MM.1S (cell line): ENCODE results near the gene IL6ST.

Source experiments
- EZH2 ChIP-seq: fragments of 300-600 bp; sonication (generic); optimal IDR thresholded peaks from 2 replicates; pipeline ENCODE3; 2017; ENCODE audit warnings: low read depth, mild to moderate bottlenecking, antibody characterized with exemption, low read length, mixed read lengths
- EZH2phosphoT487 ChIP-seq: fragments of 300-600 bp; sonication (generic); IDR thresholded peaks from 2 replicates; pipeline ENCODE4 v1.6.1; 2018; ENCODE audit warnings: antibody characterized with exemption, low read length
- TF ChIP-seq, protein P1 (sequence below): fragments of 300-600 bp; sonication (generic); IDR thresholded peaks from 2 replicates; pipeline ENCODE4 v1.5.1; 2016; ENCODE audit warnings: antibody characterized with exemption, low read length, mixed read lengths

DNA sequence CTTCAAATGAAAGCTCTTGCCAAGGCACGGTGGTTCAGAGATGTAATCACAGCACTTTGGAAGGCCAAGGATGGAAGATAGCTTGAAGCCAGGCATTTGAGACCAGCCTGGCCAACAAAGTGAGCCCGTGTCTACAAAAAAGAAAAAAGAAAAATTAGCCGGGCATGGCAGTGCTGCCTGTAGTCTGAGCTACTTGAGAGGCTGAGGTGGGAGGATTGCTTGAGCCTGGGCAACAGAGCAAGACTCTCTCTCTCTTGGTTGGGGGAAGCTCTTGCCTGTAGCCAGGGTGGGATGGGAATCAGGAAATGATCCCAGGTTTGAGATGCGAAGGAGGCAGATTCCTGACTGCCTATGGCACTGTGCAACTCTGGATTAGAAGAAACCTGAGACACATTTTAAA lies 62.1 kb downstream of the IL6ST start:
- TF ChIP-seq EZH2 (no peak), EZH2phosphoT487 (no peak)
- TF ChIP-seq, protein P1, sequence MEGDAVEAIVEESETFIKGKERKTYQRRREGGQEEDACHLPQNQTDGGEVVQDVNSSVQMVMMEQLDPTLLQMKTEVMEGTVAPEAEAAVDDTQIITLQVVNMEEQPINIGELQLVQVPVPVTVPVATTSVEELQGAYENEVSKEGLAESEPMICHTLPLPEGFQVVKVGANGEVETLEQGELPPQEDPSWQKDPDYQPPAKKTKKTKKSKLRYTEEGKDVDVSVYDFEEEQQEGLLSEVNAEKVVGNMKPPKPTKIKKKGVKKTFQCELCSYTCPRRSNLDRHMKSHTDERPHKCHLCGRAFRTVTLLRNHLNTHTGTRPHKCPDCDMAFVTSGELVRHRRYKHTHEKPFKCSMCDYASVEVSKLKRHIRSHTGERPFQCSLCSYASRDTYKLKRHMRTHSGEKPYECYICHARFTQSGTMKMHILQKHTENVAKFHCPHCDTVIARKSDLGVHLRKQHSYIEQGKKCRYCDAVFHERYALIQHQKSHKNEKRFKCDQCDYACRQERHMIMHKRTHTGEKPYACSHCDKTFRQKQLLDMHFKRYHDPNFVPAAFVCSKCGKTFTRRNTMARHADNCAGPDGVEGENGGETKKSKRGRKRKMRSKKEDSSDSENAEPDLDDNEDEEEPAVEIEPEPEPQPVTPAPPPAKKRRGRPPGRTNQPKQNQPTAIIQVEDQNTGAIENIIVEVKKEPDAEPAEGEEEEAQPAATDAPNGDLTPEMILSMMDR: no peak
